ENCODE results near the gene ATP11A. TPM values are rescaled to one million over a fixed set of nuclear protein-coding genes. Genes with fewer than 3 reads are reported as not detected.

Gene ATP11A
- total and polyA plus RNA-seq, 2 experiments from 2014 or later = 28.7 to 30.8 TPM

- H3K4me3 ChIP-seq = no peak overlapping the region
- no peaks in the 10 kb centered on the region for H3K27me3 ChIP-seq
- H3K9me3 ChIP-seq (ENCODE audit: low read depth) = no peaks in the 10 kb centered on the region
- DNase-seq (ENCODE audit: low spot score) = no peak
- no peaks in the 10 kb centered on the region for H3K79me2 ChIP-seq
- H2AFZ ChIP-seq = no peak overlapping the region
- H3K36me3 ChIP-seq (replicated peaks; ENCODE audit: insufficient read depth, low read depth) = no peaks in the 10 kb centered on the region
- H4K20me1 ChIP-seq (ENCODE audit: insufficient read depth, poor library complexity, severe bottlenecking) = no peaks in the 10 kb centered on the region
- WGBS (ENCODE audit: low lambda C conversion rate, missing lambda C conversion rate) = 95% methylated on average over 36 of the region's 36 CpGs
- peaks cover 3% of the 10 kb centered on the region for H3K4me1 ChIP-seq (ENCODE audit: insufficient read depth)
- TF ChIP-seq EZH2 (IDR thresholded peaks at IDR 0.05; ENCODE audit: borderline replicate concordance) (no peak), EZH2phosphoT487 (IDR thresholded peaks at IDR 0.05; ENCODE audit: low read depth, severe bottlenecking, unreplicated experiment) (no peak), CTCF (IDR thresholded peaks at IDR 0.05; ENCODE audit: poor library complexity) (no peak)
- no peaks in the 10 kb centered on the region for H3K9me2 ChIP-seq (replicated peaks; ENCODE audit: insufficient read depth)
- H3K4me2 ChIP-seq = no peak overlapping the region
- no peak overlapping the region for H3K27ac ChIP-seq
Measured at GRCh38 chr13:112806739-112807652, 117.2 kb downstream of the ATP11A start.

- Histone ChIP-seq H3K27ac (no peak overlapping the region), H3K9me2 (replicated peaks; ENCODE audit: insufficient read depth) (no peaks in the 10 kb centered on the region), H3K4me1 (ENCODE audit: insufficient read depth) (peaks cover 3% of the 10 kb centered on the region), H4K20me1 (ENCODE audit: insufficient read depth, poor library complexity, severe bottlenecking) (no peaks in the 10 kb centered on the region), H3K36me3 (replicated peaks; ENCODE audit: insufficient read depth, low read depth) (no peaks in the 10 kb centered on the region), H3K4me2 (no peak overlapping the region), H3K79me2 (no peaks in the 10 kb centered on the region), H2AFZ (no peak overlapping the region), H3K4me3 (no peak overlapping the region), H3K9me3 (ENCODE audit: low read depth) (no peaks in the 10 kb centered on the region), H3K27me3 (no peaks in the 10 kb centered on the region)
- TF ChIP-seq EZH2phosphoT487 (IDR thresholded peaks at IDR 0.05; ENCODE audit: low read depth, severe bottlenecking, unreplicated experiment) (no peak), CTCF (IDR thresholded peaks at IDR 0.05; ENCODE audit: poor library complexity) (no peak), EZH2 (IDR thresholded peaks at IDR 0.05; ENCODE audit: borderline replicate concordance) (no peak)
- DNase-seq (ENCODE audit: low spot score) = no peak
- 95% methylated on average over 22 of the region's 24 CpGs for WGBS (ENCODE audit: low lambda C conversion rate, missing lambda C conversion rate)
Measured at GRCh38 chr13:112807653-112808376, 118.0 kb downstream of the ATP11A start.

GRCh38 chr13:112808377-112809140, 118.7 kb downstream of the ATP11A start:
- no peak overlapping the region for H3K27ac ChIP-seq
- no peak overlapping the region for H2AFZ ChIP-seq
- TF ChIP-seq EZH2phosphoT487 (IDR thresholded peaks at IDR 0.05; ENCODE audit: low read depth, severe bottlenecking, unreplicated experiment) (no peak), CTCF (IDR thresholded peaks at IDR 0.05; ENCODE audit: poor library complexity) (no peak), EZH2 (IDR thresholded peaks at IDR 0.05; ENCODE audit: borderline replicate concordance) (no peak)
- H3K9me3 ChIP-seq (ENCODE audit: low read depth) = no peaks in the 10 kb centered on the region
- H3K4me3 ChIP-seq = no peak overlapping the region
- peaks cover 3% of the 10 kb centered on the region for H3K4me1 ChIP-seq (ENCODE audit: insufficient read depth)
- no peak overlapping the region for H3K4me2 ChIP-seq
- no peak for DNase-seq (ENCODE audit: low spot score)
- no peaks in the 10 kb centered on the region for H3K36me3 ChIP-seq (replicated peaks; ENCODE audit: insufficient read depth, low read depth)
- no peaks in the 10 kb centered on the region for H3K27me3 ChIP-seq
- H3K79me2 ChIP-seq = no peaks in the 10 kb centered on the region
- H3K9me2 ChIP-seq (replicated peaks; ENCODE audit: insufficient read depth) = no peaks in the 10 kb centered on the region
- no peaks in the 10 kb centered on the region for H4K20me1 ChIP-seq (ENCODE audit: insufficient read depth, poor library complexity, severe bottlenecking)
- 98% methylated on average over 18 of the region's 26 CpGs for WGBS (ENCODE audit: low lambda C conversion rate, missing lambda C conversion rate)
